ENCODE data around the gene TPP1. TPM values are rescaled to one million over a fixed set of nuclear protein-coding genes. Genes with fewer than 3 reads are reported as not detected.

Gene TPP1
- total and polyA plus RNA-seq, 9 of the 15 experiments (the other 6 are each of a cell fraction or from before 2014, with no cell fraction given) = 7.5 to 75.8 (median 15.7) TPM

DNA sequence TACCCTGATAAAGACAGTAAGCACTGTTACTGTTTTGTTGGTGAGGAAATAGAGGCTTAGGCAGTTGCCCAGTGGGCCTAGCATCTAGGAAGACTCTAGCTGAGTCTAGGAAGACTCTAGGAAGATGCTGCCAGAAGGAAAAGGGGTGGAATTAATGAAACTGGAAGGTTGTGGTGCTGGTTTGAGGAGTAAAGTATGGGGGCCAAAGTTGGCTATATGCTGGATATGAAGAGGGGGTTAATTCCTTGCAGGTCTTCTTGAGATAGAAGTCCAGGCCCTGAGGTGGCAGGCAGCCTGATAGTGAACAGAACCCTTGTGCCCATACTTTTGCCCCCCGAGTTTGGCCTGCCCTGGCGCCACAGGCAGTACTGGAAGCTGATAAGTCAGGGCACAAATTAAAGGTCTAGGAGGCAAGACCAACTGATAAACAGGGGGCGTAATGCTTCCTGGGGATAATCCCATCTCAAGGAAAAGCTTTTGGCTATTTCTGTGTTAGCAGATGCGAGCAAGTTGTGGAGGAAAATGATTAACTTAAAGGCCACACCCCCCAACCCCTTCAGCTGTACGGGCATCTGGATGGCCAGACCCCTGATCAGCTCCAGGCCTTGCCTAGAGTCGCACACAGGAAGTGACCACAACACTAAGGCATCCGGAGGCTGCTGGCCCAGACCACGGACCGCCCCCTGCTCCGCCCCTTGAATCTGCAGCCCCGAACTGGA is 12.6 kb downstream of the TPP1 start (continued):
- TF ChIP-seq, protein P1, sequence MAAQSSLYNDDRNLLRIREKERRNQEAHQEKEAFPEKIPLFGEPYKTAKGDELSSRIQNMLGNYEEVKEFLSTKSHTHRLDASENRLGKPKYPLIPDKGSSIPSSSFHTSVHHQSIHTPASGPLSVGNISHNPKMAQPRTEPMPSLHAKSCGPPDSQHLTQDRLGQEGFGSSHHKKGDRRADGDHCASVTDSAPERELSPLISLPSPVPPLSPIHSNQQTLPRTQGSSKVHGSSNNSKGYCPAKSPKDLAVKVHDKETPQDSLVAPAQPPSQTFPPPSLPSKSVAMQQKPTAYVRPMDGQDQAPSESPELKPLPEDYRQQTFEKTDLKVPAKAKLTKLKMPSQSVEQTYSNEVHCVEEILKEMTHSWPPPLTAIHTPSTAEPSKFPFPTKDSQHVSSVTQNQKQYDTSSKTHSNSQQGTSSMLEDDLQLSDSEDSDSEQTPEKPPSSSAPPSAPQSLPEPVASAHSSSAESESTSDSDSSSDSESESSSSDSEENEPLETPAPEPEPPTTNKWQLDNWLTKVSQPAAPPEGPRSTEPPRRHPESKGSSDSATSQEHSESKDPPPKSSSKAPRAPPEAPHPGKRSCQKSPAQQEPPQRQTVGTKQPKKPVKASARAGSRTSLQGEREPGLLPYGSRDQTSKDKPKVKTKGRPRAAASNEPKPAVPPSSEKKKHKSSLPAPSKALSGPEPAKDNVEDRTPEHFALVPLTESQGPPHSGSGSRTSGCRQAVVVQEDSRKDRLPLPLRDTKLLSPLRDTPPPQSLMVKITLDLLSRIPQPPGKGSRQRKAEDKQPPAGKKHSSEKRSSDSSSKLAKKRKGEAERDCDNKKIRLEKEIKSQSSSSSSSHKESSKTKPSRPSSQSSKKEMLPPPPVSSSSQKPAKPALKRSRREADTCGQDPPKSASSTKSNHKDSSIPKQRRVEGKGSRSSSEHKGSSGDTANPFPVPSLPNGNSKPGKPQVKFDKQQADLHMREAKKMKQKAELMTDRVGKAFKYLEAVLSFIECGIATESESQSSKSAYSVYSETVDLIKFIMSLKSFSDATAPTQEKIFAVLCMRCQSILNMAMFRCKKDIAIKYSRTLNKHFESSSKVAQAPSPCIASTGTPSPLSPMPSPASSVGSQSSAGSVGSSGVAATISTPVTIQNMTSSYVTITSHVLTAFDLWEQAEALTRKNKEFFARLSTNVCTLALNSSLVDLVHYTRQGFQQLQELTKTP (IDR thresholded peaks at IDR 0.05; ENCODE audit: low read depth in 1 of 2, partially characterized antibody in 2 of 2) = no peak
- TF ChIP-seq RNF2 (IDR thresholded peaks at IDR 0.05) = no peak
- TF ChIP-seq RBM25 (IDR thresholded peaks at IDR 0.05; ENCODE audit: low read depth, low read length, severe bottlenecking) = no peak
- TF ChIP-seq, protein P2, sequence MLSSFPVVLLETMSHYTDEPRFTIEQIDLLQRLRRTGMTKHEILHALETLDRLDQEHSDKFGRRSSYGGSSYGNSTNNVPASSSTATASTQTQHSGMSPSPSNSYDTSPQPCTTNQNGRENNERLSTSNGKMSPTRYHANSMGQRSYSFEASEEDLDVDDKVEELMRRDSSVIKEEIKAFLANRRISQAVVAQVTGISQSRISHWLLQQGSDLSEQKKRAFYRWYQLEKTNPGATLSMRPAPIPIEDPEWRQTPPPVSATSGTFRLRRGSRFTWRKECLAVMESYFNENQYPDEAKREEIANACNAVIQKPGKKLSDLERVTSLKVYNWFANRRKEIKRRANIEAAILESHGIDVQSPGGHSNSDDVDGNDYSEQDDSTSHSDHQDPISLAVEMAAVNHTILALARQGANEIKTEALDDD (IDR thresholded peaks at IDR 0.05) = no peak
- TF ChIP-seq, protein P3, sequence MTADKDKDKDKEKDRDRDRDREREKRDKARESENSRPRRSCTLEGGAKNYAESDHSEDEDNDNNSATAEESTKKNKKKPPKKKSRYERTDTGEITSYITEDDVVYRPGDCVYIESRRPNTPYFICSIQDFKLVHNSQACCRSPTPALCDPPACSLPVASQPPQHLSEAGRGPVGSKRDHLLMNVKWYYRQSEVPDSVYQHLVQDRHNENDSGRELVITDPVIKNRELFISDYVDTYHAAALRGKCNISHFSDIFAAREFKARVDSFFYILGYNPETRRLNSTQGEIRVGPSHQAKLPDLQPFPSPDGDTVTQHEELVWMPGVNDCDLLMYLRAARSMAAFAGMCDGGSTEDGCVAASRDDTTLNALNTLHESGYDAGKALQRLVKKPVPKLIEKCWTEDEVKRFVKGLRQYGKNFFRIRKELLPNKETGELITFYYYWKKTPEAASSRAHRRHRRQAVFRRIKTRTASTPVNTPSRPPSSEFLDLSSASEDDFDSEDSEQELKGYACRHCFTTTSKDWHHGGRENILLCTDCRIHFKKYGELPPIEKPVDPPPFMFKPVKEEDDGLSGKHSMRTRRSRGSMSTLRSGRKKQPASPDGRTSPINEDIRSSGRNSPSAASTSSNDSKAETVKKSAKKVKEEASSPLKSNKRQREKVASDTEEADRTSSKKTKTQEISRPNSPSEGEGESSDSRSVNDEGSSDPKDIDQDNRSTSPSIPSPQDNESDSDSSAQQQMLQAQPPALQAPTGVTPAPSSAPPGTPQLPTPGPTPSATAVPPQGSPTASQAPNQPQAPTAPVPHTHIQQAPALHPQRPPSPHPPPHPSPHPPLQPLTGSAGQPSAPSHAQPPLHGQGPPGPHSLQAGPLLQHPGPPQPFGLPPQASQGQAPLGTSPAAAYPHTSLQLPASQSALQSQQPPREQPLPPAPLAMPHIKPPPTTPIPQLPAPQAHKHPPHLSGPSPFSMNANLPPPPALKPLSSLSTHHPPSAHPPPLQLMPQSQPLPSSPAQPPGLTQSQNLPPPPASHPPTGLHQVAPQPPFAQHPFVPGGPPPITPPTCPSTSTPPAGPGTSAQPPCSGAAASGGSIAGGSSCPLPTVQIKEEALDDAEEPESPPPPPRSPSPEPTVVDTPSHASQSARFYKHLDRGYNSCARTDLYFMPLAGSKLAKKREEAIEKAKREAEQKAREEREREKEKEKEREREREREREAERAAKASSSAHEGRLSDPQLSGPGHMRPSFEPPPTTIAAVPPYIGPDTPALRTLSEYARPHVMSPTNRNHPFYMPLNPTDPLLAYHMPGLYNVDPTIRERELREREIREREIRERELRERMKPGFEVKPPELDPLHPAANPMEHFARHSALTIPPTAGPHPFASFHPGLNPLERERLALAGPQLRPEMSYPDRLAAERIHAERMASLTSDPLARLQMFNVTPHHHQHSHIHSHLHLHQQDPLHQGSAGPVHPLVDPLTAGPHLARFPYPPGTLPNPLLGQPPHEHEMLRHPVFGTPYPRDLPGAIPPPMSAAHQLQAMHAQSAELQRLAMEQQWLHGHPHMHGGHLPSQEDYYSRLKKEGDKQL (CRISPR knock-in tag; IDR thresholded peaks at IDR 0.05; ENCODE audit: borderline replicate concordance) = no peak
- no peak for TF ChIP-seq POLR3G (IDR thresholded peaks at IDR 0.05; ENCODE audit: extremely low read depth, insufficient read length, insufficient replicate concordance)
- TF ChIP-seq STAT5A (IDR thresholded peaks at IDR 0.05; ENCODE audit: borderline replicate concordance, low read length) = no peak
- TF ChIP-seq KAT7 (CRISPR knock-in tag; IDR thresholded peaks at IDR 0.05; ENCODE audit: borderline replicate concordance) = no peak
- no peak for TF ChIP-seq CBX5 (IDR thresholded peaks at IDR 0.05; ENCODE audit: borderline replicate concordance, low read depth)
- no peak for TF ChIP-seq ZNF75A (CRISPR knock-in tag; IDR thresholded peaks at IDR 0.05)
- TF ChIP-seq, protein P4, sequence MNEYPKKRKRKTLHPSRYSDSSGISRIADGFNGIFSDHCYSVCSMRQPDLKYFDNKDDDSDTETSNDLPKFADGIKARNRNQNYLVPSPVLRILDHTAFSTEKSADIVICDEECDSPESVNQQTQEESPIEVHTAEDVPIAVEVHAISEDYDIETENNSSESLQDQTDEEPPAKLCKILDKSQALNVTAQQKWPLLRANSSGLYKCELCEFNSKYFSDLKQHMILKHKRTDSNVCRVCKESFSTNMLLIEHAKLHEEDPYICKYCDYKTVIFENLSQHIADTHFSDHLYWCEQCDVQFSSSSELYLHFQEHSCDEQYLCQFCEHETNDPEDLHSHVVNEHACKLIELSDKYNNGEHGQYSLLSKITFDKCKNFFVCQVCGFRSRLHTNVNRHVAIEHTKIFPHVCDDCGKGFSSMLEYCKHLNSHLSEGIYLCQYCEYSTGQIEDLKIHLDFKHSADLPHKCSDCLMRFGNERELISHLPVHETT (CRISPR knock-in tag; conservative IDR thresholded peaks at IDR 0.05 in 1 of 2, IDR thresholded peaks at IDR 0.05 in 1 of 2) = no peak
- TF ChIP-seq ZNF561 (CRISPR knock-in tag; conservative IDR thresholded peaks at IDR 0.05) = no peak
- no peak for TF ChIP-seq ZC3H8 (IDR thresholded peaks at IDR 0.05)
- TF ChIP-seq RFX7 (CRISPR knock-in tag; IDR thresholded peaks at IDR 0.05) = no peak
- TF ChIP-seq EGR1 (conservative IDR thresholded peaks at IDR 0.05) = no peak
- TF ChIP-seq ZKSCAN1 (IDR thresholded peaks at IDR 0.05; ENCODE audit: low read depth, low read length) = no peak

All from K562 (cell line).